Measurements from ENCODE around the gene TIMM29. TPM values are rescaled to one million over a fixed set of nuclear protein-coding genes. Genes with fewer than 3 reads are reported as not detected.

The TIMM29 gene
- total and polyA plus RNA-seq, 2 of the 13 experiments (the other 11 are each of a cell fraction or from before 2014, with no cell fraction given), result 7.1 to 33.8 TPM

- TF ChIP-seq, protein P1, sequence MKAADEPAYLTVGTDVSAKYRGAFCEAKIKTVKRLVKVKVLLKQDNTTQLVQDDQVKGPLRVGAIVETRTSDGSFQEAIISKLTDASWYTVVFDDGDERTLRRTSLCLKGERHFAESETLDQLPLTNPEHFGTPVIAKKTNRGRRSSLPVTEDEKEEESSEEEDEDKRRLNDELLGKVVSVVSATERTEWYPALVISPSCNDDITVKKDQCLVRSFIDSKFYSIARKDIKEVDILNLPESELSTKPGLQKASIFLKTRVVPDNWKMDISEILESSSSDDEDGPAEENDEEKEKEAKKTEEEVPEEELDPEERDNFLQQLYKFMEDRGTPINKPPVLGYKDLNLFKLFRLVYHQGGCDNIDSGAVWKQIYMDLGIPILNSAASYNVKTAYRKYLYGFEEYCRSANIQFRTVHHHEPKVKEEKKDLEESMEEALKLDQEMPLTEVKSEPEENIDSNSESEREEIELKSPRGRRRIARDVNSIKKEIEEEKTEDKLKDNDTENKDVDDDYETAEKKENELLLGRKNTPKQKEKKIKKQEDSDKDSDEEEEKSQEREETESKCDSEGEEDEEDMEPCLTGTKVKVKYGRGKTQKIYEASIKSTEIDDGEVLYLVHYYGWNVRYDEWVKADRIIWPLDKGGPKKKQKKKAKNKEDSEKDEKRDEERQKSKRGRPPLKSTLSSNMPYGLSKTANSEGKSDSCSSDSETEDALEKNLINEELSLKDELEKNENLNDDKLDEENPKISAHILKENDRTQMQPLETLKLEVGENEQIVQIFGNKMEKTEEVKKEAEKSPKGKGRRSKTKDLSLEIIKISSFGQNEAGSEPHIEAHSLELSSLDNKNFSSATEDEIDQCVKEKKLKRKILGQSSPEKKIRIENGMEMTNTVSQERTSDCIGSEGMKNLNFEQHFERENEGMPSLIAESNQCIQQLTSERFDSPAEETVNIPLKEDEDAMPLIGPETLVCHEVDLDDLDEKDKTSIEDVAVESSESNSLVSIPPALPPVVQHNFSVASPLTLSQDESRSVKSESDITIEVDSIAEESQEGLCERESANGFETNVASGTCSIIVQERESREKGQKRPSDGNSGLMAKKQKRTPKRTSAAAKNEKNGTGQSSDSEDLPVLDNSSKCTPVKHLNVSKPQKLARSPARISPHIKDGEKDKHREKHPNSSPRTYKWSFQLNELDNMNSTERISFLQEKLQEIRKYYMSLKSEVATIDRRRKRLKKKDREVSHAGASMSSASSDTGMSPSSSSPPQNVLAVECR (CRISPR knock-in tag; IDR thresholded peaks at IDR 0.05; ENCODE audit: borderline replicate concordance), result peak; percentile 91
- TF ChIP-seq THYN1 (CRISPR knock-in tag; IDR thresholded peaks at IDR 0.05; ENCODE audit: borderline replicate concordance, low read depth) (no peak), ZKSCAN1 (IDR thresholded peaks at IDR 0.05; ENCODE audit: low read length) (no peak), ZGPAT (CRISPR knock-in tag; IDR thresholded peaks at IDR 0.05) (peak; percentile 96), ZBTB2 (CRISPR knock-in tag; IDR thresholded peaks at IDR 0.05; ENCODE audit: low read depth) (no peak; the same call in none of the 2 replicates), NCOR1 (IDR thresholded peaks at IDR 0.05; ENCODE audit: borderline replicate concordance, low read length) (no peak), REL (CRISPR knock-in tag; conservative IDR thresholded peaks at IDR 0.05) (no peak), PRMT3 (CRISPR knock-in tag; IDR thresholded peaks at IDR 0.05; ENCODE audit: borderline replicate concordance, low read depth) (no peak), ZNF562 (CRISPR knock-in tag; IDR thresholded peaks at IDR 0.05; ENCODE audit: borderline replicate concordance) (no peak), STAT6 (CRISPR knock-in tag; IDR thresholded peaks at IDR 0.05; ENCODE audit: borderline replicate concordance) (peak; percentile 53; the same call in 1 of the 2 replicates), EP300 (IDR thresholded peaks at IDR 0.05; ENCODE audit: low read depth in 2 of 2, low read length in 2 of 2) (peak in 1 of 2 experiments; percentile 41; a peak in 2 of 4 replicates), EP300 (CRISPR knock-in tag; IDR thresholded peaks at IDR 0.05; ENCODE audit: borderline replicate concordance) (no peak), JARID2 (CRISPR knock-in tag; IDR thresholded peaks at IDR 0.05; ENCODE audit: insufficient replicate concordance) (no peak), ZIK1 (CRISPR knock-in tag; IDR thresholded peaks at IDR 0.05; ENCODE audit: borderline replicate concordance, low read depth) (no peak; the same call in 1 of the 2 replicates)
- TF ChIP-seq, protein P2, sequence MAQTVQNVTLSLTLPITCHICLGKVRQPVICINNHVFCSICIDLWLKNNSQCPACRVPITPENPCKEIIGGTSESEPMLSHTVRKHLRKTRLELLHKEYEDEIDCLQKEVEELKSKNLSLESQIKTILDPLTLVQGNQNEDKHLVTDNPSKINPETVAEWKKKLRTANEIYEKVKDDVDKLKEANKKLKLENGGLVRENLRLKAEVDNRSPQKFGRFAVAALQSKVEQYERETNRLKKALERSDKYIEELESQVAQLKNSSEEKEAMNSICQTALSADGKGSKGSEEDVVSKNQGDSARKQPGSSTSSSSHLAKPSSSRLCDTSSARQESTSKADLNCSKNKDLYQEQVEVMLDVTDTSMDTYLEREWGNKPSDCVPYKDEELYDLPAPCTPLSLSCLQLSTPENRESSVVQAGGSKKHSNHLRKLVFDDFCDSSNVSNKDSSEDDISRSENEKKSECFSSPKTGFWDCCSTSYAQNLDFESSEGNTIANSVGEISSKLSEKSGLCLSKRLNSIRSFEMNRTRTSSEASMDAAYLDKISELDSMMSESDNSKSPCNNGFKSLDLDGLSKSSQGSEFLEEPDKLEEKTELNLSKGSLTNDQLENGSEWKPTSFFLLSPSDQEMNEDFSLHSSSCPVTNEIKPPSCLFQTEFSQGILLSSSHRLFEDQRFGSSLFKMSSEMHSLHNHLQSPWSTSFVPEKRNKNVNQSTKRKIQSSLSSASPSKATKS (CRISPR knock-in tag; IDR thresholded peaks at IDR 0.05), result no peak
Measured at GRCh38 chr19:10928563-10929401, at the start of gene TIMM29, which contains the start of gene YIPF2 (continued).

Data from HepG2 (cell line).